Stomach (tissue), 9 donors: ENCODE data around the gene NEDD4L. TPM values are rescaled to one million over a fixed set of nuclear protein-coding genes. Genes with fewer than 3 reads are reported as not detected.
"Not testable (repeated sequence)": the region's sequence is repeated elsewhere in the genome, so short reads cannot be mapped to it uniquely, and the experiment has no call there.

ENCODE experiments used
- DNase-seq, 2 donors: peaks; one replicate each; pipeline versions ENCODE4 v3.0.0 to v3.0.0-alpha.2; 2013 to 2019
- H3K27ac ChIP-seq, 5 donors: fragments of 200-600 bp in 4 of 5; sonication (generic) in 4 of 5; one replicate each; pipeline ENCODE4 v1.5.1; 2013 to 2019; ENCODE audit warnings: mild to moderate bottlenecking in 1 of 5, moderate library complexity in 1 of 5
- H3K27me3 ChIP-seq, 3 donors: fragments of 200-600 bp; sonication (generic); one replicate each; pipeline ENCODE4 v1.5.1; 2017 to 2019; ENCODE audit warnings: mixed run types in 1 of 3
- H3K36me3 ChIP-seq, 4 donors: fragments of 200-600 bp; sonication (generic); 1 replicate in 3 of 4; 2 replicates in 1 of 4; pipeline ENCODE4 v1.5.1; 2016 to 2019
- H3K4me1 ChIP-seq, 4 donors: fragments of 200-600 bp; sonication (generic); one replicate each; pipeline ENCODE4 v1.5.1; 2016 to 2019
- H3K4me3 ChIP-seq, 4 donors: fragments of 200-600 bp; sonication (generic) in 3 of 4; one replicate each; pipeline ENCODE4 v1.5.1; 2016 to 2019; ENCODE audit warnings: mild to moderate bottlenecking in 1 of 4
- H3K9me3 ChIP-seq, 4 donors: fragments of 200-600 bp; sonication (generic); one replicate each; pipeline ENCODE4 v1.5.1; 2016 to 2019
- CTCF ChIP-seq, 7 experiments: fragments of 450-650 bp in 4 of 7; fragments of 200-600 bp in 3 of 7; sonication (generic) in 3 of 7; IDR thresholded peaks; one replicate each; pipeline ENCODE4 v1.5.1; 2016 to 2019; ENCODE audit warnings: antibody characterized with exemption in 7 of 7, control low read depth in 2 of 7, mild to moderate bottlenecking in 1 of 7
- EP300 ChIP-seq: sonication (generic); formaldehyde crosslinking; IDR thresholded peaks from one replicate; pipeline ENCODE4 v1.6.1; 2017; ENCODE audit warnings: antibody characterized with exemption
- POLR2A ChIP-seq, 4 donors: fragments of 450-650 bp; IDR thresholded peaks; one replicate each; pipeline ENCODE4 v1.6.1; 2016; ENCODE audit warnings: antibody characterized with exemption in 4 of 4, control low read depth in 2 of 4, mild to moderate bottlenecking in 1 of 4, moderate library complexity in 1 of 4
- POLR2AphosphoS5 ChIP-seq, 3 donors: sonication (generic); formaldehyde crosslinking; IDR thresholded peaks; one replicate each; pipeline ENCODE4 v1.6.1; 2016; ENCODE audit warnings: antibody characterized with exemption in 3 of 3
- WGBS, 5 donors: extraction: QIAGEN DNeasy Blood & Tissue Kit in 3 of 5; methylation state at CpG; one replicate each; pipeline versions ENCODE4 v1.1.5 to v1.1.7; 2013 to 2018; 5-methylcytosine and 5-hydroxymethylcytosine counted together
- intact Hi-C: fragments of 100-400 bp; cut with DNase I; formaldehyde crosslinking; loops from one replicate; pipeline ENCODE4 v1.15.1; 2023; ENCODE audit warnings: low total_unique reads
- polyA plus RNA-seq, 3 donors: library from polyadenylated mRNA; stranded (reverse); fragments of 200-250 nt; gene quantifications; one replicate each; pipeline ENCODE4 v1.2.3, GENCODE V29; 2013
- total RNA-seq, 5 donors: library from RNA; depleted of rRNA; stranded (reverse); fragments of >200 nt; gene quantifications; one replicate each; pipeline versions ENCODE4 v1.1.0 to v1.2.3, GENCODE V29; 2014 to 2016
- donor health status: healthy with polysubstance abuse.
- donor health status: Bipolar disorder and iron deficiency.
- donor health status: healthy.

The NEDD4L gene
- total and polyA plus RNA-seq, 8 donors: 46.1 to 315 (median 129) TPM

GRCh38 chr18:58169472-58169871, 125.4 kb downstream of the NEDD4L start:
- TF ChIP-seq CTCF (IDR thresholded peaks at IDR 0.05) (no peak), EP300 (no peak), POLR2AphosphoS5 (IDR thresholded peaks at IDR 0.05) (no peak), POLR2A (IDR thresholded peaks at IDR 0.05) (no peak)
- intact Hi-C loops: no loop called here
- Histone ChIP-seq H3K4me1 (peaks cover 0 to 2% (median 0%) of the 10 kb centered on the region in 4 donors), H3K4me3 (no peak overlapping the region), H3K27ac (no peak overlapping the region), H3K9me3 (no peaks in the 10 kb centered on the region), H3K36me3 (peaks cover 0 to 18% (median 13%) of the 10 kb centered on the region in 4 donors), H3K27me3 (no peaks in the 10 kb centered on the region)
- no peak for DNase-seq
- WGBS, 5 donors: 83 to 92% (median 87%) methylated on average over 6 of the region's 6 CpGs

GRCh38 chr18:58170036-58170435, 126.0 kb downstream of the NEDD4L start:
- DNase-seq, intact Hi-C loops, H3K4me3 ChIP-seq, H3K27me3 ChIP-seq, H3K9me3 ChIP-seq, H3K27ac ChIP-seq, H3K4me1 ChIP-seq: not testable (repeated sequence)
- WGBS, 5 donors: 84 to 96% (median 89%) methylated on average over 2 to 4 of the region's 5 CpGs
- H3K36me3 ChIP-seq: peaks cover 0 to 18% (median 13%) of the 10 kb centered on the region in 4 donors

GRCh38 chr18:58172031-58172430, 128.0 kb downstream of the NEDD4L start:
- H3K27me3 ChIP-seq: no peaks in the 10 kb centered on the region
- H3K27ac ChIP-seq: no peak overlapping the region
- H3K4me1 ChIP-seq: peaks cover 1 to 27% (median 20%) of the 10 kb centered on the region in 4 donors
- no peaks in the 10 kb centered on the region for H3K9me3 ChIP-seq
- no peak for DNase-seq
- WGBS, 5 donors: 85 to 98% (median 94%) methylated on average over 6 of the region's 6 CpGs
- intact Hi-C loops: no loop called here
- no peak overlapping the region for H3K4me3 ChIP-seq
- TF ChIP-seq POLR2A (IDR thresholded peaks at IDR 0.05): no peak
- no peak for TF ChIP-seq EP300
- TF ChIP-seq POLR2AphosphoS5 (IDR thresholded peaks at IDR 0.05): no peak
- no peak for TF ChIP-seq CTCF (IDR thresholded peaks at IDR 0.05)
- peaks cover 0 to 18% (median 8%) of the 10 kb centered on the region in 4 donors for H3K36me3 ChIP-seq

- intact Hi-C loops: no loop called here
- peaks cover 0 to 10% (median 1%) of the 10 kb centered on the region in 4 donors for H3K36me3 ChIP-seq
- peaks cover 15 to 49% (median 39%) of the 10 kb centered on the region in 4 donors for H3K4me1 ChIP-seq
- WGBS, 5 donors: 82 to 88% (median 85%) methylated on average over 12 of the region's 12 CpGs
- no peak for TF ChIP-seq POLR2AphosphoS5 (IDR thresholded peaks at IDR 0.05)
- no peak for TF ChIP-seq POLR2A (IDR thresholded peaks at IDR 0.05)
- TF ChIP-seq EP300: no peak
- TF ChIP-seq CTCF (IDR thresholded peaks at IDR 0.05): no peak
- DNase-seq: no peak
- H3K27me3 ChIP-seq: no peaks in the 10 kb centered on the region
- H3K27ac ChIP-seq: no peak overlapping the region
- no peaks in the 10 kb centered on the region for H3K9me3 ChIP-seq
- H3K4me3 ChIP-seq: no peak overlapping the region
These were observed 130.3 kb downstream of the NEDD4L start for GRCh38 chr18:58174285-58174684.

- H3K27me3 ChIP-seq: no peaks in the 10 kb centered on the region
- H3K36me3 ChIP-seq: peaks cover 0 to 10% (median 0%) of the 10 kb centered on the region in 4 donors
- TF ChIP-seq EP300 (no peak), POLR2A (IDR thresholded peaks at IDR 0.05) (no peak), POLR2AphosphoS5 (IDR thresholded peaks at IDR 0.05) (no peak), CTCF (IDR thresholded peaks at IDR 0.05) (no peak)
- H3K9me3 ChIP-seq: no peaks in the 10 kb centered on the region
- no peak overlapping the region for H3K27ac ChIP-seq
- H3K4me1 ChIP-seq: peaks cover 17 to 54% (median 48%) of the 10 kb centered on the region in 4 donors
- no peak for DNase-seq
- no peak overlapping the region for H3K4me3 ChIP-seq
- WGBS, 5 donors: 50 to 60% (median 58%) methylated on average over 10 of the region's 10 CpGs
- intact Hi-C loops: no loop called here
These were observed 131.2 kb downstream of the NEDD4L start for GRCh38 chr18:58175122-58175785.
